HG03095 (cell line): Measurements from ENCODE around the gene ST6GAL1.
"Not testable (repeated sequence)": the region's sequence is repeated elsewhere in the genome, so short reads cannot be mapped to it uniquely, and the experiment has no call there.

Experiments
- ATAC-seq: cut with Tn5 transposase; IDR thresholded peaks from one replicate; pipeline ENCODE4 v1.9.1; 2021; ENCODE audit warnings: moderate library complexity; ENCODE audit not compliant: unreplicated experiment

ST6GAL1 gene

DNA sequence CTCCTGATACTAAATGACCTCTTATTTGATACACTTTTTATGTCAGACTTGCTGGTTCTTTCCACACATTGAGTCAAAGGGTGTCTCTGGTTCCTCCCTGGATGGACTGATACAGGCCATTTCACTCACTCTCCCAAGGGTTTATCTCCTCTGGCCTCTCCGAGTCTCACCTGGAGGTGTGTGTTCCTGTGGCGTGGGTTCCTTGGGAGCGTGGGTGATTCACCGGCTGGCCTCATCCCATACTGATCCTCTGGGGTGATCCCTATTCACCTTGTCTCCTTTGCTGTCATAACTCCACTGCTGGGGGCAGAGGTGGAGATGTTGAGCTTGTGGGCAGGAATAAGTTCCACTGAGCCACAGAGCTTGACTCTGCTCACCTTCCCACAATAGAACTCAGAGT is 61.1 kb downstream of the ST6GAL1 start:
- no peak for ATAC-seq

DNA sequence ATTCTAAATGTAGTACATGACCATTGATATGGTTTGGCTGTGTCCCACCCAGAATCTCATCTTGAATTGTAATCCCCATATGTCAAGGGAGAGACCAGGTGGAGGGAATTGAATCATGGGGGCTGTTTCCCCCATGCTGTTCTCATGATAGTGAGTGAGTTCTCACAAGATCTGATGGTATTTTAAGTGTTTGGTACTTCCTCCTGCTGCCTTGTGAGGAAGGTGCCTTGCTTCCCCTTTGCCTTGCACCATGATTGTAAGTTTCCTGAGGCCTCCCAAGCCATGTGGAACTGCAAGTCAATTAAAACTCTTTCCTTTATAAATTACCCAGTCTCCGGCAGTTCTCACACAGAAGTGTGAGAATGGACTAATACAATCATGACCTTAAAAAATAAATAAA is 61.8 kb downstream of the ST6GAL1 start:
- not testable (repeated sequence) for ATAC-seq

DNA sequence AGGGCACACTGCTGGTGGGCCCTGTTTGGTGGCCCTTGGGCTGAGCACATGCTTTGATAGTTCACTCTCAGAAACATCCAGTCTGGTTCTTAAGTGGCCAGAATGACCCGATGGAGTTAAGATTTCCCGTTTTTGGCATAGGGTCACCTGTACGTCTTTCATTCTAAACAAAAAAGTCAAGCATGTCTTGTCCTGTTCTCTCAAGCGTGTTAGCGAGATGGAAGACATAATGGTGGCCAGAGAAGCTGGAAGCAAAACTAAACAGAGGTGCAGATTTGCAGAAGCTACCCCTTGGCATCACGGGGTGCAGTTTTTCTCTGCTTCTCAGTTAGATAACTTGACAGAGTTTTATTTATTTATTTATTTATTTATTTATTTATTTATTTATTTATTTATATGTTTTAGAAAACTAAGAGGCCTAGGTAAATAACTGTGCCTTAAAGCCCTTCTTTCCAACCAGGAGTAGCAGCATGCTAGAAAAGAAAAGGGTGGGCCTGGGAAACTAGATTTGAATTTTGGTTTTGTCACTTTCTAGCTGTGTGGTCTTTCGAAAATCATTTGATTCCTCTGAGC is 63.0 kb downstream of the ST6GAL1 start:
- no peak for ATAC-seq

DNA sequence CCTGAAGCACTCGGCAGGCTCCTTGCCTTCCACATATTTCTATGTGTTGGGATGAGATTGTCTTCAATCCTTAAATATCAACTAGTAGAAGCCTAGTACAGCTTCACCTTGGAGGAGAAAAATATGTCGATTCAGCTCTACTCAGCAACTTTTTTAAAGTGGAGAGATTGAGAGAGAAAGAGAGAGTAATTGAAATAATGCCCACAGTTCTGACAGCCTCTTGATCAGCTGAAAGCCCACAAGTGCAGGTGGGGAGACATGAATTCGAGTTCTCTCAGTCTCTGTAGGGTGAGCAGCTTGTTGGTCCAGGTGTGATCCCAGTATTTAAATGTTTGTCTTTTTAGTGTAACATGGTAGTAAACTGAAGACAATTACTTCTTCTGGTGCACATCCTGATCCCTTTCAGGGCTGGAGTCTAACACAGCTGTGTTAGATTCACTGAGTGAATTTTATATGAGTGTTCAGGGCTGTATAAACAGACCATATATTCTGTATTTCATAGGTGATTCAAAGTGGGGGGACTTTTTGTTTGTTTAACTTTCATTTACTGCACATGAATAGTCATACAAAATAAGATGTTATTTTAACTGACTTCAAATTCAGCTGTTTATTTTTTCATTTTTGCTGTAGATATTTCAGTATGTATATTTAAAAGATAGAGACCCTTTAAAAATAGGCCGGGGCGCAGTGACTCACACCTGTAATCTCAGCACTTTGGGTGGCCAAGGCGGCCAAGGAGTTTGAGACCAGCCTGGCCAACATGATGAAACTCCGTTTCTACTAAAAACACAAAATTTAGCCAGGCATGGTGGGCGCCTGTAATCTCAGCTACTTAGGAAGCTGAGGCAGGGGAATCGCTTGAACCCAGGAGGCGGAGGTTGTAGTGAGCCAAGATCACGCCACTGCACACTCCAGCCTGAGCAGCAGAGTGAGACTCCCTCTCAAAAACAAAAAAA is 64.0 kb downstream of the ST6GAL1 start:
- ATAC-seq: no peak

DNA sequence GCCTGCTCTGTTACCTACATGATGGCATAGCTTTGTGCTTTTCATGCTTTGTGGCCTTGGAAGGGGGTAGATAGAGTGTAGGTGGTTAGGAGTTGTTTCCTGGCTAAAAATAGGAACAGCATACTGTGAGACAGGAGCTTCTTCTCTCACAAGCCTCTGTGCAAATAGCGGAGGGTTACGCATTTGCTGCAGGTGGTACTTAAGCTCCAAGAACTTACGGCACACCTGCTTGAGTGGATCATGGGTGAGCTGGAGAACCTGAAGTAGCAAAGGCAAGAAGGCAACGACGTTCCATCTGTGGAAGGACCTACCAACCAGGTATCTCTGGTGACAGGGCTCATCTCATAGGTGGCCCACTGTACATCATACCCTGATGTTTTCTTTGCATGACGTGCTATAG is 66.0 kb downstream of the ST6GAL1 start:
- ATAC-seq: no peak

DNA sequence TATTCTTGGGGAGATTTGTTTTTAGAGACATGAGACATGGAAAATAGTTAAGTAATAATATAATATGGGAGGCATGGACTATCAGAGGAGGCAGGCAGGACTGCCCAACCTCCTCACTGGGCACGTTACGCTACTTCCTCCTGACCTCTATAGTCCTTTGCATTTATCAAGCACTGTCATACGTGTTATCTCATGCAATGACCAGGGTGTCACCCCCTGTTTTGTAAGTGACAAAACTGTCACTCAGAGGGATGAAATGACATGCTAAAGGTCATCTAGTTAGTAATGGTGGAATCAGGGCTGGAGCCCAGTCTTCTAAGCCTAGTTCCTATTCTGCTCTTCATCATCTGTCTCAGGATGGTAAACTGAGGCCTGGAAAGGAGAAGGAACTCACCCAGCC is 66.7 kb downstream of the ST6GAL1 start:
- ATAC-seq: no peak

DNA sequence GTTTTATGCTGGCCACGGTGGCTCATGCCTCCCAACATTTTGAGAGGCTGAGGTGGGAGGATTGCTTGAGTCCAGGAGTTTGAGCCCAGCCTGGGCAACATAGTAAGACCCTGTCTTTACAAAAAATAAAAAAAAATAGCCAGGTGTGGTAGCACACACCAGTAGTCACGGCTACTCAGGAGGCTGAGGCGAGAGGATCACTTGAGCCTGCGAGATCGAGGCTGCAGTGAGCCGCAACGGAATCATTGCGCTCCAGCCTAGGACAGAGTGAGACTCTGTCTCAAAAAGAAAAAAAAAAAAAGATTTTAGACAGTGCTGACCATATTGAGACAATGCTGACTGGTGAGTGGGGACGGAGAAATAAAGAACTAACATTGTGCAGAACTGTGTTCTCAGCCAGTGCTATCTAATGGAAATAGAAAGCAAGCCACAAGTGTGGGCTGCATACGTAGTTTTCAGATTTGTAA is 67.2 kb downstream of the ST6GAL1 start:
- no peak for ATAC-seq

DNA sequence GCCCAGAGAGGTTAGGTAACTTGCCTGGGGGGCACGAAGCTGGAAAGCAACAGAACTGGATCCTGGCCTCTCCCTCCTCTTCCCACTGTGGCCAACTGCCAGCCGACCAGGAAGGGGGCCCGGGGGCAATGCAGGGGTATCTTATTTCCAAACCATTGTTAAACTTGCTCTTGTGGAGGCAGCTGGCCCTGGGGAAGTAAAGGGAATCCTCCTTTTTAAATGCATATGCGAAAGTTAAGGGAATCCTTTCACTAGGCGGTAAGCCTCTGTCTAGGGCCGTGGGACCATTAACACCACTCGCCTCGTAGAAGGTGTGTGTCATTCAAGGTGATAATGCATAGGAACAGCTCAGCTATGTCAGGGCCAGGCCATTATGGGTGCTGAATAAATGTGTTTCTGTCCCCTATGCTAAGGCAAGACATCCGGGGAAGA is 68.6 kb downstream of the ST6GAL1 start:
- no peak for ATAC-seq

DNA sequence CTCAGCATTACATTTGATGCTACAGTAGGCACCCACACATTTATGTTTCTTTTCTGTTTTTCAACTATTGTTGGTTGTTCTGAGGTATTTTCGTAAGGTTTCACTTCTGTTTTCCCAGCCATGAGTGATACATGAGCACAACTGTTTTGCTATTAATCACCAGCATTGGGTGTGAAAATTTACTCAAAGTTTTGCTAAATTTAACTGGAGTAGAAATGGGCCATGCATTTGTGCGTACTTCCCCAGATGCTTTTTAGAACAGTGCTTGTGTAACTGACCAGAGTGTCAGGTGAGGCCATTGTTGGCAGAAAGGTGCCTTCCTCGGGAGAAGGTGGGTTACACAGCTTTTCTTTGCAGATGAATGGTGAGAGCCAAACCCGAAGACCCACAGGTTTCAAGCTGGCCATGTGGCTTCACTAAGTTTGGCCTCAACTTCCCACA is 70.4 kb downstream of the ST6GAL1 start:
- peak; percentile 62 for ATAC-seq

DNA sequence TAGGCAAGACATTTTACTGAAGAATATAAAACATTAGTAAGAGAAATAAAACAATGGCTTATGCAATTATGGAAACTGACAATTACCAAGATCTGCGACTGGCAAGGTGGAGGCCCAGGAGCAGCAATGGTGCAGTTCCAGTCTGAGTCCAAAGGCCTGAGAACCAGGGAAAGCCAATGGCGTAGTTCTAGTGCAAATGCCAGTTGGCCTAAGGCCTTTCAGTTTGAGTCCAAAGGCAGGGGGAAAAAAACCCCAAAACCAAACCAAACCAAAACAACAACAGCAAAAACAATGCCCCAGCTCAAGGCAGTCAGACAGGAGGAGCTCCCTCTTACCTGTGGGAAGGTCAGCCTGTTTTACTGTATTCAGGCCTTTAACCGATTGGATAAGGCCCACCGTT is 72.6 kb downstream of the ST6GAL1 start:
- no peak for ATAC-seq

DNA sequence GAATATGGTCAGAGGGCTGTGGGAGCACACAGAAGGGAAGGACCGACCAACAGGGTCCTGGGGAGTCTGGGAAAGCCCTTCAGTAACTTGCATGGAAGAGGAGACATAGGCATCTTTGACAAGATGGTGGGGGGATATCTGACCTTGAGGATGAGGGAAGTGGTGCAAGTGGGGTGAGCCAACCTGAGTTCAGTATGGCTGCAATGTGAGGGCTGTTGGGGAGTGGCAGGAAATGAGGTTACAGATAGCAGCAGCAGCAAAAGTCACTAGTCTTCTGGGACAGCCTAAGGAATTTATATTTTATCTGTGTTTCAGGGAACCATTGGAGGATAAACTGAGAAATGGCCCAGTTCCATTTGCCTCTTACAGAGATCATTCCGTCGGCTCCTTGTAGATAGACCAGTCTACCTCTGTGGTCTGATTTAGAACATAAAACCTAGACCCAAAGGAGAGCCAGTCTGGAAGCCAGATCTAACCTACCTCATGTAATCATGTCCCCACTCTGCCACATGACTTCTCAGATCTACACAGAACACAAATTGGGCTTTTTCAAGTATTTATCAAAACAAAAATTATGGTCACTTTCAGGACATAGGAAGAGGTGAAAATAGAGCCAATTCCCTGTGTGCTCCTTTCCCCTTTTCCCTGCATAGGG is 75.6 kb downstream of the ST6GAL1 start:
- no peak for ATAC-seq

DNA sequence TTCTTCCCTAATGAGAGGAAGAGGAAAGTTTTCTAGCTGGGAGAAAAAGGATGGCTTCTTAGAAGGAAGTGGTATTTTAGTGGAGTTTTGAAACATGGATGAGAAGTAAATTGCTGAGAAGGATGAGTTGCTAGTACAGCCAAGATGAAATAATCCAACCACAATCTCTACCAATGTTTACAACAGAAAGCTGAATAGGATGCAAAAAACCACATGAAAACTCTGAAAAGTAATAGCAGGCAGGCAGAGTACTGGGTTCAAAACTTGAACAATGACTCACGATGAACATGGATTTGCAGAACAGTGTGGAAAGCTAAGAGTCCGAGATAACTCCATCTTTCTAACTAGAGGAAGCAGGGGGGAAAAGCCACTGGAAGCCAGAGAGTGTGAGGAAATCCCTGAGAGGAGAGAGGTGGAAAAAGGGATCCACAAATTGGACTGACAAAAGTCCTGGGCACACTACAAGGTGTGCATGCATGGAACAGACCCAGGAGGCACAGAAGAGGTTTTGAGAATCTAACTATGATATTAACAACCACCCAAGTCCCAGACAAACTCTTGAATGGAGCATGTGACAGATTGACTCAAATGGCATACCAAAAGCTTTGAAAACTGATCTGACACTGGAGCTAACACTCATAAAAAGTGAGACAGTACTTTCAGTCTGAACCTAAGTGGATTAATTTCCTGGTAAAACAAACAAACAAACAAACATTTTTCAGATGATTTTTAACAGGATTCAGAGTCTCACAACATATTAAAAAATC is 76.7 kb downstream of the ST6GAL1 start:
- no peak for ATAC-seq

DNA sequence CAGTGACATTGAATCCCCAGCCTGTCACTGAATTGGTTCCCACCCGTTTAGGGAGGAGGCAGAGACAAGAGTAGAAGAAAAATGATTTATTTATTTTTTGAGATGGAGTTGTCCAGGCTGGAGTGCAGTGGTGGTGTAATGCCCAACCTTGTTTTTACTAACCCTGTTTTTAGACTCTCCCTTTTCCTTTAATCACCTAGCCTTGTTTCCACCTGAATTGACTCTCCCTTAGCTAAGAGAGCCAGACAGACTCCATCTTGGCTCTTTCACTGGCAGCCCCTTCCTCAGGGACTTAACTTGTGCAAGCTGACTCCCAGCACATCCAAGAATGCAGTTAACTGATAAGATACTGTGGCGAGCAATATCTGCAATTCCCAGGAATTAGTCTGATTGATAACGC is 80.1 kb downstream of the ST6GAL1 start:
- ATAC-seq: not testable (repeated sequence)

DNA sequence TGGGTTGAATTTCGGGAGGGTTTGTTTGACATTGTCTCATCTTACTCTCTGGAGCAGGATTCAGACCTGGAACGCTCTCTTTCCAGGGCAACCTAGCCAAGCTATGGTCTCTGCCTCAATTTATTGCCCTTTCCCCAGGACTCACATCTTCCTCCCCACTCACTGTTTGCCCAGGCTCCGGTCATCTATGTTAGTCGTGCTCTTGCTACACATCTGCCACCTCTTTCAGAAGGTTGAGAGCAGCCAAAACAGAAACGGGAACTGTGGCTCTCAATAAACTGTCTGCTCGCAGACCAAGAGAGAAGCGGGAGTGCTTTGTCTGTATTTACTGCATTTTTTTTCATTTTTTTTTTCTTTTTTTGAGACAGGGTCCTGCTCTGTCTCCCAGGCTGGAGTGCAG is 81.6 kb downstream of the ST6GAL1 start:
- ATAC-seq: peak; percentile 42

DNA sequence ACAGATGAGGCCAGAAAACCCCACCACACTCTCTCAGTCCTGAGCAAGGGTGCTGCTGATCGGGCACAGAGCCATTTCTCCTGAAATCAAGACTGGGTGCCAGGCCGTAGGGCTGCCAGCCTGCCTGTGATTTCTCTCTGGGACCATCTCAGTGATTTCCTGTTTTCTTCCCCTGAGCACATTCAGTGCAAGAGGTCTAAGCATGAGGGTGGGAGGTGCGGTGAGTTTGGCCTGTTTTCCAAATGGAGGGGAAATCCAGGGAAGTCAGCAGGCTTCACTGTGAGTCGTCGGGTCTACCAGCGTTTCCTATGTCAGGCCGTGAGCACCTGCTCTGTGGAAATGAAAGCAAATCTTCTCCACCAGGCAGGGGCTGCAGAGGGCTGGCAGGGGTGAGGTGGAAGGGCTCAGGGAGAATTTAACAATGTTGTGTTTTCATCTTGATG is 82.3 kb downstream of the ST6GAL1 start:
- ATAC-seq: peak; percentile 23

DNA sequence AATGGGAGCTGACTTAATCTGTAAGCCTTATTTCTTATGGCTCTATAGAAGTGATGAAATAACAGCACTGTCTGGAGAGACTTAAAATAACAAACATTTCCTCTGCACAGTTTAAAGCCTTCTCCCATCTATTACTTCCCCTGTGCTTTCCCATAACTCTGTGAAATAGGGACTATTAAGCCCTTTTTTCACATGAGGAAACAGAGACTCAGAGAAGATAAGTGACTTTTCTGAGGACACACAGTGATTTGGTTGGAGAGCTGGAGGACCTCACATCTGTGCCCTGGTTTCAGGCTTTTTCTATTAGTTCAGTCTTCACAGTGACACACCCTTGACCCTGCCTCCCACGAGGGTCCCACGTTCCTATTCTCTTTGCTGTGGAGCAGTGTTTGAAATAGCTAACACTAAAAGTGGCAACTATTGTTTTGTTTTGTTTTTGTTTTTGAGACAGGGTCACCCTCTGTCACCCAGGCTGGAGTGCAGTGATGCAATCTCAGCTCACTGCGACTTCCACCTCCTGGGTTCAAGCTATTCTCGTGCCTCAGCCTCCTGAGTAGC is 82.9 kb downstream of the ST6GAL1 start:
- ATAC-seq: no peak

DNA sequence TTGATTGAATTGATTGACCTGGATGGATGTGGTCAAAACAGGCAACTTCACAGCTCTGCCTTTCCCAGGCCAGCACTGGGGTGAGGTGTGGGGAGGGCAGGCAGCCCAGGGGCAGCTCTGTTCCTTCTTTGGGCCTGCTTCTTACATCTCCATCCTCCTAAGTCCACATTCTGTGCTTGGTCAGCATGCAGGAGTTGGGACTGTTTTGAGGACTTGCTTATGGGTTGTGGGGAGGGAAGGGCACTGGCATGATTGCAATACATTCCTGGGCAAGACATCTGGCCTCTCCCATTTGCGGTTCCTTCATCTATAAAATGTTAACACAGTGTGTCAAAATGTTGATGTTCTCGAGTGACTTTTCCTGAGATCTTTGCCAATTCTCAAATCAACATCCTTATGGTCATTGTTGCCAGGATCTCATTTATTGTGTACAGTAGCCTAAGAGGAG is 84.1 kb downstream of the ST6GAL1 start:
- no peak for ATAC-seq

DNA sequence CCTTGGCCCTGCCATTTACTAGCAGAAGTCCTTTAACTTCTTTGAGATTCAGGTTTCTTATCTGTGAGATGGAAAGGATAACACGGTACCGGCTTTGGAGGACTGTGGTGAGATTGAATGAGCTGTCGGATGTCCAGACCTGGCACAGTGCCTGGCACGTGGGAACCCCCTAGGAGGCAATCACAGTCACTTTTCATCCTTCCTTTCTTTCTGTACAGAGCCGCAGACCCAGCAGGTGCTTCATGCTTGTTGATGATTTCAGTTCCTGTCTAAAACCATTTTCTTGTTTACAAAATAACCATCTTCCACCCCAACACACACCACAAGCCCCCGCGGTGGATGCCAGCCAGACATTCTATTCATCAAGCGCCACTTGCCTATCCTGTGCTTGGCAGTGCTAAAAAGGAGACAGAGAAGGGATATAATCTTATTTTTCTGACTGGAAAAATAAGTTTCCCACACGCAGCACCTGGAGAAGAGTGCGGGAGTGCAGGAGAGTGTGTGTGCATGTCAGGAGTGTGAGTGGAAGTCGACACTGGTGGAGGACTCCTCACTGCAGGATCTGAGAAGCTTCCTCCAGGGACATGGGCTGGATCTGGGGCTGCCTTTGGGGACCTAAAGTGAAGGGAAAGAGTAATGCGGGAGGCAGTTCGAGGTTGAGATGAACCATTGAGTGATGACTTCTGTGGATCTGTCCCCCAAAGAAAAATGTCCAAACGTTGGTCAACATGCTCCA is 85.7 kb downstream of the ST6GAL1 start:
- peak; percentile 40 for ATAC-seq

DNA sequence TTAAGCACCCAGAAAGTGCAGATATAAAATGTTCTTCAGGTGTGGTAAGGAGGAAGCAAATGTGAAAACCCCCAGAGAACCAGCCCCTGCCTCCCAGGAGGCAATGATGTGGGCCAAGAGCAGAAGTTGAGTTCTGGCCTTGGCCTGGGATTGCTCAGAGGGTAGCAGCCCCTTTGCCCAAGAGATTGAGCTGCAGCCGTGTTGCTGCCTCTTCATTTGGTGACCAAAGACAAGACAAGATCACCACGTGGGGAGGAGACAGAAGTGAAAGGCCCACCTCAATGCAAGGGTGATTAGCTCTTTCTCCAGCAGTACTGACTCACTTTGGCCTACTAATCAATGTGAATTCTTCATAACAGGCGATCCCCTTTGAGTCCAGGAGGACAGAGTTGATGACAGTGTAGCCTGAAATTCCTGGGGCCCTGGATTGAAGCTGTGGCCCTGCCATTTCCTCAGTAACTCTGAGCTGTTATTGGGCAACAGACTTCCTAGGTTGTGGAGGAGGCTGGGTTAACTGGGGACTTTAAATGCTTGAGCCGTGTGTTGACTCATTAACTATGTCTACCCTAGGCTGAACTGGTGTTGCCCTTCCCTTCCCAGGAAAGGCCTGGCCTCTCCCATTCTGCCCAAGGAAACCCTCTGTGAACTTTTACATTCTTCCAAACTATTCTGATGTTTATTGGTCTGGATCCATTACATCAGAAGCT is 86.5 kb downstream of the ST6GAL1 start:
- no peak for ATAC-seq
